LNCAP (cell line): ENCODE data around the gene FMNL2.

Source experiments
- TF ChIP-seq, protein P1 (sequence below): fragments of 450-650 bp; IDR thresholded peaks from 2 replicates; pipeline ENCODE4 v1.5.1; 2017; ENCODE audit warnings: mild to moderate bottlenecking

Gene FMNL2

DNA sequence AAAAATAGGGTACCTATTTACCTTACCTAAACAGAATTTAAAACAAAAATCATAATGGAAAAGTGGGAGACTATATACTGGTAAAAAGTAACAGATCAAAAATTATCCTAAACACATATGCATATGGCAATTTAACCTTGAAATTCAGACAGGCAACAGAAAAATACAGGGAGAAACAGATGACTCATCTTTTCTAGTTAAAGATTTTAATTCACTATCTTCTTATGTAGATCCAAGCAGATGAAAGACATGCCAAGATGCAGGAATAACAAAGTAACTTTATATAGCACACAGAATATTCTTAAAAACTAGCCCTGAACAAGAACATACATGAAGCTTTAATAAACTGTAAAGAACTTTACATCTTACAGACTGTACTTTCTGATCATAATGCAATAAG is 351.3 kb downstream of the FMNL2 start:
- TF ChIP-seq, protein P1, sequence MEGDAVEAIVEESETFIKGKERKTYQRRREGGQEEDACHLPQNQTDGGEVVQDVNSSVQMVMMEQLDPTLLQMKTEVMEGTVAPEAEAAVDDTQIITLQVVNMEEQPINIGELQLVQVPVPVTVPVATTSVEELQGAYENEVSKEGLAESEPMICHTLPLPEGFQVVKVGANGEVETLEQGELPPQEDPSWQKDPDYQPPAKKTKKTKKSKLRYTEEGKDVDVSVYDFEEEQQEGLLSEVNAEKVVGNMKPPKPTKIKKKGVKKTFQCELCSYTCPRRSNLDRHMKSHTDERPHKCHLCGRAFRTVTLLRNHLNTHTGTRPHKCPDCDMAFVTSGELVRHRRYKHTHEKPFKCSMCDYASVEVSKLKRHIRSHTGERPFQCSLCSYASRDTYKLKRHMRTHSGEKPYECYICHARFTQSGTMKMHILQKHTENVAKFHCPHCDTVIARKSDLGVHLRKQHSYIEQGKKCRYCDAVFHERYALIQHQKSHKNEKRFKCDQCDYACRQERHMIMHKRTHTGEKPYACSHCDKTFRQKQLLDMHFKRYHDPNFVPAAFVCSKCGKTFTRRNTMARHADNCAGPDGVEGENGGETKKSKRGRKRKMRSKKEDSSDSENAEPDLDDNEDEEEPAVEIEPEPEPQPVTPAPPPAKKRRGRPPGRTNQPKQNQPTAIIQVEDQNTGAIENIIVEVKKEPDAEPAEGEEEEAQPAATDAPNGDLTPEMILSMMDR: no peak

DNA sequence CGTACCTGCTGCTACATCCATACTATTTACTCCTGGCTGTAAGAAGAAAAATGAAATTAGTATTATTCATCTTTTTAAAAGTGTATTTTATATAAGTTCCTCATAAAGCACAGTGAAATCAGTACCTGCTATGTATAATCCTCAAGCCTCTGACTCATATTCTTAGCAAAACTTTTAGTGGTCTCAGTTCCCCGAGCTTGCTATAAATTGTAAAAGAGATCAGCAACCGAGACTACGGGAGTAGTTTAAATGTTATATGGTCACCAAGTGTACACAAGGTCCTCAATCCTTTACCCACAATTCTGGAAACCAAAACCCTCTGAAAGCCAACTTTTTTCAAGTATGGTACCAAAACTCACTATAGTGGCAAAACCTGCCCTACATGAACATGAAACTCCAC is 358.1 kb downstream of the FMNL2 start:
- TF ChIP-seq, protein P1: no peak

DNA sequence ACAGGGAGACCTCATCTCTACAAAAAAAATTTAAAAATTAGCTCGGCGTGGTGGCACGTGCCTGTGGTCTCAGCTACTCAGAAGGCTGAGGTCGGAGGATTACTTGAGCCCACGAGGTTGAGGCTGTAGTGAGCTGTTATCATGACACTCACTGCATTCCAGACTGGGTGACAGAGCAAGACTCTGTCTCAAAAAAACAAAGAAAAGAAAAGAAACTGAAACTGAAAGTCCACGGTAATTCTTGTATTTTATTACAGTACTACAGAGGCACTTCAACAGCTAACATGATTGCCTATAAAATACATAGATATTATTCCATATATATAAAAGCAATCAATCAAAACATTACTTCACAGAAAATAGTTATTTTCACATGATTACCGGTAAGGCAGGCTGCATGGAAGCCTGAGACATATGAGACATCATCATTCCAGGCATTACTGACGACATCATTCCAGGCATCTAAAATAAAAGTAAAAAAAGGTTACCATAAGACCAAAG is 359.2 kb downstream of the FMNL2 start:
- TF ChIP-seq, protein P1: no peak

DNA sequence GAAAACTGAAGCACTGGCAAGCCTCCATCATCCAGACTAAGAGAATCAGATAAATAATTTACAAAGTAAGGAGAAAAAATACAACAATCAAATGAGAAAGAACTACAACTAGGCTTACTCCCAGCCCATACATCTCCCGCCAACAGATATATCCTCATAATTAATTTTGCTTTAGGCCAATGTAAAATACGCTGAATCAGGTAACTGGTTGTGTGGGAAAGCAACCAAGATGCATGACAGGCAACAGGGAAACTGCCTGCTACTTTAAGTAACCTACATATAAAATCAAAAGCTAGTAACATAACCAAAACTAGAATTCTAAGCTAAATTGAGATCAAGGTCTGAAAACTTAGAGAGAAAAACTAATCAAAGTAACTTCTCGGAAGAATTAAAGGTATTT is 360.8 kb downstream of the FMNL2 start:
- TF ChIP-seq, protein P1: no peak

- TF ChIP-seq, protein P1: no peak
These were observed 361.5 kb downstream of the FMNL2 start for GRCh38 chr2:152696476-152696875.
